ENCODE data around the gene IRF2BP2.
"Not testable (repeated sequence)": the region's sequence is repeated elsewhere in the genome, so short reads cannot be mapped to it uniquely, and the experiment has no call there.

- not testable (repeated sequence) for TF ChIP-seq EZH2phosphoT487 (IDR thresholded peaks at IDR 0.05; ENCODE audit: borderline replicate concordance, low read length); CTCF (conservative IDR thresholded peaks at IDR 0.05; ENCODE audit: low read depth, low read length)
Measured at GRCh38 chr1:234594575-234594974, 15.4 kb downstream of the IRF2BP2 start.

Measured in PC-3 (cell line).